HEK293 (cell line): ENCODE data around the gene NGB.

ENCODE experiments used
- CTCF ChIP-seq: fragments of 450-650 bp; formaldehyde crosslinking; IDR thresholded peaks from 2 replicates; pipeline ENCODE4 v1.5.1; 2016; ENCODE audit warnings: missing biosample characterization, missing genetic modification characterization
- RBAK ChIP-seq: fragments of 450-650 bp; formaldehyde crosslinking; IDR thresholded peaks from 2 replicates; pipeline ENCODE4 v1.5.1; 2016; ENCODE audit warnings: missing biosample characterization, missing genetic modification characterization
- ZBTB49 ChIP-seq: fragments of 450-650 bp; formaldehyde crosslinking; IDR thresholded peaks from 2 replicates; pipeline ENCODE4 v1.5.1; 2016; ENCODE audit warnings: missing biosample characterization, missing genetic modification characterization, low read depth
- ZNF510 ChIP-seq: fragments of 450-650 bp; formaldehyde crosslinking; IDR thresholded peaks from 2 replicates; pipeline ENCODE4 v1.5.1; 2018; ENCODE audit warnings: mild to moderate bottlenecking, missing genetic modification characterization, missing biosample characterization; ENCODE audit not compliant: insufficient replicate concordance
- TF ChIP-seq, protein P1 (sequence below): fragments of 450-650 bp; formaldehyde crosslinking; IDR thresholded peaks from 2 replicates; pipeline ENCODE4 v1.5.1; 2016; ENCODE audit warnings: missing biosample characterization, missing genetic modification characterization

- TF ChIP-seq RBAK (tag by site-specific recombination) (no peak), CTCF (tag by site-specific recombination) (no peak), ZBTB49 (tag by site-specific recombination) (no peak), ZNF510 (tag by site-specific recombination) (no peak)
- TF ChIP-seq, protein P1, sequence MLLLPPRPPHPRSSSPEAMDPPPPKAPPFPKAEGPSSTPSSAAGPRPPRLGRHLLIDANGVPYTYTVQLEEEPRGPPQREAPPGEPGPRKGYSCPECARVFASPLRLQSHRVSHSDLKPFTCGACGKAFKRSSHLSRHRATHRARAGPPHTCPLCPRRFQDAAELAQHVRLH (tag by site-specific recombination) = no peak
Measured at GRCh38 chr14:77250927-77251326, 20.1 kb downstream of the NGB start.
